WTC11 (cell line): ENCODE results near the gene AHNAK2.

Experiments used
- CBFB ChIP-seq: sonication (generic); formaldehyde crosslinking; IDR thresholded peaks from 2 replicates; pipeline ENCODE4 v1.8.1; 2022; ENCODE audit warnings: mild to moderate bottlenecking, low read depth, missing genetic modification reagents
- CTCF ChIP-seq: fragments of 200-600 bp; IDR thresholded peaks from 2 replicates; pipeline ENCODE4 v1.8.0; 2022; ENCODE audit warnings: antibody characterized with exemption
- ELF4 ChIP-seq: sonication (generic); formaldehyde crosslinking; IDR thresholded peaks from 2 replicates; pipeline ENCODE4 v1.8.1; 2022; ENCODE audit warnings: low read depth, mild to moderate bottlenecking, moderate library complexity, missing genetic modification reagents
- JUN ChIP-seq: sonication (generic); formaldehyde crosslinking; IDR thresholded peaks from 2 replicates; pipeline ENCODE4 v1.8.0; 2023; ENCODE audit warnings: mild to moderate bottlenecking, missing genetic modification reagents
- MXD4 ChIP-seq: fragments of 250-450 bp; sonication (Bioruptor Pico); IDR thresholded peaks from 2 replicates; pipeline ENCODE4 v1.8.0; 2021; ENCODE audit warnings: mild to moderate bottlenecking, moderate library complexity, borderline replicate concordance
- NFYB ChIP-seq: sonication (generic); formaldehyde crosslinking; conservative IDR thresholded peaks from 2 replicates; pipeline ENCODE4 v1.8.0; 2022; ENCODE audit warnings: low read depth, missing genetic modification reagents
- NR3C1 ChIP-seq: sonication (generic); formaldehyde crosslinking; conservative IDR thresholded peaks from 2 replicates; pipeline ENCODE4 v1.8.1; 2023; ENCODE audit warnings: low read depth, mild to moderate bottlenecking, missing genetic modification reagents
- RORB ChIP-seq: fragments of 250-450 bp; sonication (Bioruptor Pico); IDR thresholded peaks from 2 replicates; pipeline ENCODE4 v1.9.0; 2021; ENCODE audit warnings: mild to moderate bottlenecking
- STAT6 ChIP-seq: sonication (generic); formaldehyde crosslinking; conservative IDR thresholded peaks from 2 replicates; pipeline ENCODE4 v1.8.1; 2023; ENCODE audit warnings: mild to moderate bottlenecking, low read depth, missing genetic modification reagents, moderate library complexity
- TCF7 ChIP-seq: sonication (generic); formaldehyde crosslinking; IDR thresholded peaks from 2 replicates; pipeline ENCODE4 v1.8.0; 2022; ENCODE audit warnings: mild to moderate bottlenecking, low read depth, missing genetic modification reagents, moderate library complexity
- USF1 ChIP-seq: sonication (generic); formaldehyde crosslinking; IDR thresholded peaks from 2 replicates; pipeline ENCODE4 v1.8.0; 2022; ENCODE audit warnings: mild to moderate bottlenecking, missing genetic modification reagents
- ZBTB21 ChIP-seq: sonication (generic); formaldehyde crosslinking; IDR thresholded peaks from 2 replicates; pipeline ENCODE4 v1.8.1; 2023; ENCODE audit warnings: mild to moderate bottlenecking, missing genetic modification reagents, borderline replicate concordance

- no peak for TF ChIP-seq STAT6
- no peak for TF ChIP-seq RORB (CRISPR knock-in tag)
- no peak for TF ChIP-seq ELF4 (CRISPR knock-in tag)
- no peak for TF ChIP-seq CTCF
- TF ChIP-seq NR3C1 (CRISPR knock-in tag), result no peak
- no peak for TF ChIP-seq ZBTB21
- TF ChIP-seq JUN (CRISPR knock-in tag), result no peak
- TF ChIP-seq TCF7, result no peak
- TF ChIP-seq NFYB (CRISPR knock-in tag), result no peak
- TF ChIP-seq MXD4 (CRISPR knock-in tag), result no peak
- no peak for TF ChIP-seq USF1 (CRISPR knock-in tag)
- TF ChIP-seq CBFB (CRISPR knock-in tag), result no peak
Measured at GRCh38 chr14:104887623-104888488, 90.3 kb downstream of the AHNAK2 start.
